Measurements from ENCODE around the gene MYEF2. TPM values are rescaled to one million over a fixed set of nuclear protein-coding genes. Genes with fewer than 3 reads are reported as not detected.

Gene MYEF2, protein sequence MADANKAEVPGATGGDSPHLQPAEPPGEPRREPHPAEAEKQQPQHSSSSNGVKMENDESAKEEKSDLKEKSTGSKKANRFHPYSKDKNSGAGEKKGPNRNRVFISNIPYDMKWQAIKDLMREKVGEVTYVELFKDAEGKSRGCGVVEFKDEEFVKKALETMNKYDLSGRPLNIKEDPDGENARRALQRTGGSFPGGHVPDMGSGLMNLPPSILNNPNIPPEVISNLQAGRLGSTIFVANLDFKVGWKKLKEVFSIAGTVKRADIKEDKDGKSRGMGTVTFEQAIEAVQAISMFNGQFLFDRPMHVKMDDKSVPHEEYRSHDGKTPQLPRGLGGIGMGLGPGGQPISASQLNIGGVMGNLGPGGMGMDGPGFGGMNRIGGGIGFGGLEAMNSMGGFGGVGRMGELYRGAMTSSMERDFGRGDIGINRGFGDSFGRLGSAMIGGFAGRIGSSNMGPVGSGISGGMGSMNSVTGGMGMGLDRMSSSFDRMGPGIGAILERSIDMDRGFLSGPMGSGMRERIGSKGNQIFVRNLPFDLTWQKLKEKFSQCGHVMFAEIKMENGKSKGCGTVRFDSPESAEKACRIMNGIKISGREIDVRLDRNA
- total RNA-seq, result 10 to 100 TPM in 1 of 2 donors, 1 to 10 TPM in 1; 6.3 to 13.4 TPM
- long read RNA-seq, partial matches to known transcripts, result 0 of 2 reads
- long read RNA-seq, other reads (novel, unspliced or antisense), result 2 of 2 reads

GRCh38 chr15:48177766-48178647, at the start of gene MYEF2:
Gene MYEF2, minus strand, starts transcription at chr15:48178295. Its CDS starts 58 bp downstream, at chr15:48178237.
- DNase-seq, result peak; percentile 84
- intact Hi-C loops (cut with DNase I), result no loop called here
- ATAC-seq, result peak; percentile 93 to 94

DNA sequence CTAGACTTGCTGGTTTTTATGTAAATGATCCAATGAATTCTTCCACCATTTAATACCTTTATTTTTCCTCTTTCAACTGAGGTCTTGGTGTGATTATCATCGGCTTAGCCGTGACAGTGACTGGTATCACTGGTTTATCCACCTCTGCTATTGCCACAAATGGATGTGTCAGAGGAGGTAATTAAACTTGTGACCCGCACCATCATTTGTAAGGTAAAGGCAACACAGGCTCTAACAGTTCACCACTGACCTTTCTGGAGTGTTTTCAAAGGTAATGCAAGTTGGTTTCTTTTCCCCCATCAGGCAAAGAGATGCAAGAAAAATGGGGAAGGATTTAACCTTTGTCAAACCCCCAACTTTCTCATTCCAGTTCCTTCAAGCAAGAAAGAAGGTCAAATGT, 47.7 kb upstream of the MYEF2 start:
- ATAC-seq, result no peak
- intact Hi-C loops (cut with DNase I), result no loop called here
- no peak for DNase-seq

DNA sequence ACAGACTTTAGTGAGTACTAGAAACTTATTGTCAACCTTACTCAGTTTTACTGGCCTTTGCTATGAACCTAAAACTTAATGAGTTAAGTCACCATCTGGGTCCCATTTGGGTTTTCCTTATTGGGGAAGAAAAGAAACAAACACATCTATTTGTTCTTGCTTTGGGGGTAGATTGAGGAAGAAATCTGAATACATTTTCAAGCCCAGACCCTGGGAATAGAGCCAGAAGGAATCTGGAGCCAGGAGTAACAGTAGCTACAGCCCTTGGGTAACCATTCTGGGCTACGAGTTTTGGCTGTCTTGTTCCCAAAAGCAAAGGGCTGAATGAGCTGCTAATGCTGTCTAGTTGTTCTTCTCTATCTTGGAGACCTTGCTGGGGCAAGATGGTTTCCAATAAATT, 44.5 kb upstream of the MYEF2 start:
- no peak for DNase-seq
- ATAC-seq, result no peak
- intact Hi-C loops (cut with DNase I), result no loop called here

DNA sequence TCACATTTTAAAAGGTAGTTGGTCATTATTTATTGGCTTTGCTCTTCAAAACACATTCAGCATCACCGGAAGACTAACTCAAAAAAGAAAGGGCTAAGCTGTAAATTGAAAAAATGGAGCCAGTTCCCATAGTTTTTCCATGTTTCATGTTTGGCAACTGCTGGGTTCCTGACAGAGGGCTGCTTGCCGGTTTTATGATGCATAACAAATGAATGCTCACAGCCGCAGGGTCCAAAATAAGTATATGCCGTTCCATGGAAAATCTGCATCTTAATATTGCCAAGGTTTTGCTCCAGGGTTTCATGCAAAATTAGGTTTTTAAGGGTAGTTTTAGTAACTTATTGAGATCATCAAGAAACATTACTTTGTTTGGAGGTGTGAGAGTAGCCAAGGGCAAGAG, 43.8 kb upstream of the MYEF2 start:
- DNase-seq (no peak), ATAC-seq (no peak)
- intact Hi-C loops (cut with DNase I), result no loop called here

DNA sequence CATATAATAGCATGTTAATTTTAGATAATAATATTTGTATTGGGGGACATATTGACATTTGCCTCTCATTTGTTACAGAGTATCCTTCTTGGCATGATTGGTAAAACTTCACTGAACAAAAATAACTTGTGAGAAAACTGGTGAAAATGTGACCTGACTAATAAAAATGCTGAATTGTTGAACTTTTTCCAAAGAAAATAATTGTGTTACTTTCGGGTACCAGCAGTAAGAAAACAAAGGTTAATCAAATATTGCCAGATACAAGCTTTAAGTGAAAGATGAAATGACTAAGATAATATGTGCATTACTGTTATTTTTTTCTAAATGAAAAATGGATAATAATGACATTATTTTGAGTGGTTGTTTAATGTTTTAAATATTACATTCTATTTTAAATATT, 43.2 kb upstream of the MYEF2 start:
- ATAC-seq, result no peak
- intact Hi-C loops (cut with DNase I), result no loop called here
- DNase-seq, result no peak

- DNase-seq (no peak), ATAC-seq (no peak)
- intact Hi-C loops (cut with DNase I), result no loop called here
These were observed 27.9 kb upstream of the MYEF2 start, which contains the start of gene SLC12A1 for GRCh38 chr15:48205981-48206380. Gene SLC12A1, plus strand, starts transcription at chr15:48206302. Its CDS starts 1,418 bp downstream, at chr15:48207720.

GRCh38 chr15:48202068-48202467, 24.0 kb upstream of the MYEF2 start:
- no peak for DNase-seq
- intact Hi-C loops (cut with DNase I), result no loop called here
- no peak for ATAC-seq

- intact Hi-C loops (cut with DNase I), result no loop called here
- DNase-seq (no peak), ATAC-seq (no peak)
These were observed 13.6 kb upstream of the MYEF2 start, which contains the start of gene CTXN2 for GRCh38 chr15:48191574-48192225. Gene CTXN2, plus strand, starts transcription at chr15:48191665. Its CDS starts 9,636 bp downstream, at chr15:48201301.

DNA sequence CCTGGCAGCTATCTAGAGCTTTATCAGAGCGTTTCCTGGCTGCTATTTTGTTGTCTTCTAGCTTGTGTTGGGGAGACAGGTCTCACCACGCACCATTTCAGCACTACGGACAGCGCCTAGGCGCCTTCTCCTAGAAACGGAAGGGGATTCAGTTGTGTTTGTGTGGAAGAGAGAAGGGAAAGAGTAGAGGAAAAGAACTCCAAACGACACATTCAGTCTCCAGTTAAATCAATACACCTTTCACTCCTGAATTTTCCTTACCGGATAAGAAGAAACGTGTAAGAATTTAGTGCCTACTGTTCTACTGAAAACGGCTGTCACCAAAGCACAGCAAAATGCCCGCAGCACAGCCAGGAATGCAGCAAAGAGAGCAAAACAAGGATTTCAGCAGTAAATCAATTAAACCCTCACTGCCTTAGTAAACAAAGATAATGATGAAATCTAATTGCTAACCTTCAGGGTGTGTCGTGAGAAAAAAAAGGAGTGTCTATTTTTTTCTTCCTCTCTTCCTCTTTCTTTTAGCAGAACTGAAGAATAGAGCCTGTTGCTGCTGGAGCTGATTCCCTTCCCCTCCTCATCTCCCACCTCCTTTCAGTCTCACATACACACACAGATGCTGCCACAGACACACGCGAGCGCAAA, 13.0 kb upstream of the MYEF2 start:
- intact Hi-C loops (cut with DNase I), result no loop called here
- peak; percentile 77 for DNase-seq
- ATAC-seq, result peak; percentile 50 to 55

DNA sequence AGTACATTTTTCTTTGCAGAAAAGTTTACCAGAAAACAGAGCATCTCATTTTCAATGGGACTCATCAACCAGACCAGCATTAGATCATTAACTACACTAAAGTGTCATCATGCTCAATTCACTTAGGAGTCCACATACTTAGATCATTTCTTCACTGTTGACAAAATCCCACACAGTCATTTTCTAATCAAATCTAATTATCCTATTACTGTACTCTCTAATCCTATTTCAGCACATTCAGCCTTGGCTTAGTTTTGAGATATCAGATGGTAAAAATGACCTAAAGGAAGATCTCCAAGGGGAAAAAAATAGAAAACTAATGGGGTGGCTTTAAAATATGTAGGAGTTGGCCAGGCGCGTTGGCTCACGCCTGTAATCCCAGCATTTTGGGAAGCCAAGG, 8.2 kb upstream of the MYEF2 start:
- ATAC-seq (no peak), DNase-seq (no peak)
- intact Hi-C loops (cut with DNase I), result no loop called here

- ATAC-seq, result no peak
- intact Hi-C loops (cut with DNase I), result no loop called here
These were observed 7.4 kb upstream of the MYEF2 start for GRCh38 chr15:48185529-48185928.

DNA sequence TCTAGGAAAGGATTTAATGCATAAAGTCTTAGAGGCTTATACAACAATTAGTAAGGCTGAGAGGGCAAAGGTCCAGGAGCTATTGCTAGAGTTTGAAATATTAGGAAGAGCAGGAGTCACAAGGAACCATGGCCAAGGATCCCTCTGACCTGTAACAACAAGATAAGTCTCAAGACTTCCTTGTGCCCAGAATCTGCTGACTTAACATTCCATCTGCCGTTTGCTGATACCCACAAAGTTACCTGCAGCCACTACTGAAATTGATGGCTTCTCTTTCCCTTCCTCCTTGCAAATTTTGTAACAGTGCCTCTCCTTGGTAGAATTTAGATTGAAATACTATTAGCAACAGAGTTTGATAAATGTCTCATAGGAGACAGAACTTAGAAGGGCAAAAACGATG, 4.7 kb upstream of the MYEF2 start:
- no peak for ATAC-seq
- no peak for DNase-seq
- intact Hi-C loops (cut with DNase I), result no loop called here

More at GRCh38 chr15:48185529-48185928, 7.4 kb upstream of the MYEF2 start:
- DNase-seq, result no peak

GRCh38 chr15:48178648-48178931, 495 bp upstream of the MYEF2 start:
- ATAC-seq (no peak), DNase-seq (no peak)
- intact Hi-C loops (cut with DNase I), result no loop called here

DNA sequence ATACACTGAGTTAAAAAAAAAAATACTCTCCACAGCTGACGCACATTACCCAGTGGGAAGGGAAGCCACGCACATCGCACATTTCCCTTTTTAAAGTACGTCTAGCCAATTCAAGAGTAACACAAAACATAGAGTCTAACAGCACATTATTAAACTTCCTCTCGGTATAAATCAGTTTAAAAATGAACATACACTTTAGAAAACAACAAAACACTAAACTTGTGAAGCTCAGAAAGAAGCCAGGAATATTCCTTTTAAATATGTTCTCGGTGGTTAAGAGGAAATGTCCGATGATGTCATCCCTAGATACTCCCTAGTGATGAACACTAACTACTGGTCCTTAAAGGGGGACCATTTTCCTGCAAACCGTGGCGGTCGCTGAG, 721 bp downstream of the MYEF2 start:
- intact Hi-C loops (cut with DNase I), result no loop called here
- DNase-seq (no peak), ATAC-seq (peak; percentile 75 to 91)

DNA sequence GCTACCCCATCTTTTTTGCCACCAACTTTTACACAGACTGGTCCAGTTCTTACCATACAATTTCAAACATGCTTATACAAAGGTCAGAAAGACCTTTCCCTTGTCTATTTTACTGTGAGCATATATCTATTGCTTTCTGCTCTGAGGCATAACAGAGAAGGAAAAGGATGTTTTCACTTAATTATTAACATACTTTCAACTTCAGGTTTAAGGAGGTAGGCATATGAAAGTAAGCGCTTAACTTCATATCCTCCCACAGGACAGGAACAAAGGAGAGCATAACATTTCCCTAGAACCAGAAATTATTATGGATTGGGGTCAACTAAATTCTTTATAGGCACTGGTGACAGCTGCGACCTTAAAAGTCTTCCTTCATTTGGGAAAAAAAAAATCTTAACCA, 1.1 kb downstream of the MYEF2 start:
- DNase-seq (no peak), ATAC-seq (no peak)
- intact Hi-C loops (cut with DNase I), result no loop called here

GRCh38 chr15:48176112-48176511, 2.0 kb downstream of the MYEF2 start:
- no peak for ATAC-seq
- DNase-seq, result no peak
- intact Hi-C loops (cut with DNase I), result no loop called here

DNA sequence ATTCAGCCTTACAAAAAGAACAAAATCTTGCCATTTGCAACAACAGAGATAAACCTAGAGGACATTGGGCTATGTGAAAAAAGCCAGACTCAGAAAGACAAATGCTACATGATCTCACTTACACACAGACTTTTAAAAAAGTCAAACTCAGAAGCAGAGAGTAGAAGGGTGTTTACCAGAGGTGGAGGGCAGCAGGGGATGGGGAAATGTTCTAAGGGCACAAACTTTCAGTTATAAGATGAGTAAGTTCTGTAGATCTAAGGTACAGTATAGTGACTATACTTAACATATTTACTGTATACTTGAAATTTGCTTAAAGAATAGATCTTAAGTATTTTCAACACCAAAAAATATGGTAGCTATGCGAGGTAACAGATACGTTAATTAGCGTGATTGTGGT, 3.0 kb downstream of the MYEF2 start:
- intact Hi-C loops (cut with DNase I), result no loop called here
- DNase-seq (no peak), ATAC-seq (no peak)

GRCh38 chr15:48170981-48171380, 7.1 kb downstream of the MYEF2 start:
- no peak for DNase-seq
- ATAC-seq, result no peak
- intact Hi-C loops (cut with DNase I), result no loop called here

GRCh38 chr15:48168616-48169015, 9.5 kb downstream of the MYEF2 start:
- intact Hi-C loops (cut with DNase I), result no loop called here
- DNase-seq (no peak), ATAC-seq (no peak)

Measured in left cardiac atrium (tissue), 4 donors.